K562 (cell line): ENCODE results near the gene JRKL. TPM values are rescaled to one million over a fixed set of nuclear protein-coding genes. Genes with fewer than 3 reads are reported as not detected.

ENCODE experiments used
- ASH1L ChIP-seq: fragments of 450-650 bp; IDR thresholded peaks from 2 replicates; pipeline ENCODE4 v1.6.1; 2018; ENCODE audit warnings: borderline replicate concordance, mild to moderate bottlenecking, low read depth; ENCODE audit not compliant: partially characterized antibody
- FOXJ2 ChIP-seq: fragments of 200-800 bp; sonication (Bioruptor generic); IDR thresholded peaks from 2 replicates; pipeline ENCODE4 v1.6.1; 2016; ENCODE audit warnings: missing genetic modification characterization, missing compliant biosample characterization
- FOXK1 ChIP-seq: sonication (generic); formaldehyde crosslinking; IDR thresholded peaks from 2 replicates; pipeline ENCODE4 v1.8.0; 2022; ENCODE audit warnings: missing genetic modification reagents, mild to moderate bottlenecking, borderline replicate concordance
- MAFF ChIP-seq: IDR thresholded peaks from 2 replicates; pipeline ENCODE4 v1.6.1; 2012; ENCODE audit warnings: low read length, improper control_type of control experiment
- SLC30A9 ChIP-seq: fragments of 250-450 bp; sonication (Bioruptor Pico); IDR thresholded peaks from 2 replicates; pipeline ENCODE4 v1.8.0; 2022; ENCODE audit warnings: mild to moderate bottlenecking, moderate library complexity
- ZNF586 ChIP-seq: fragments of 450-650 bp; formaldehyde crosslinking; conservative IDR thresholded peaks from 2 replicates; pipeline ENCODE4 v1.4.0; 2020; ENCODE audit warnings: mild to moderate bottlenecking, moderate library complexity
- ZNF77 ChIP-seq: fragments of 250-450 bp; sonication (Bioruptor Pico); IDR thresholded peaks from 2 replicates; pipeline ENCODE4 v1.5.0; 2020
- polyA plus RNA-seq, 8 experiments: library from polyadenylated mRNA; depleted of rRNA in 4 of 8; stranded (reverse) in 5 of 8; unstranded in 3 of 8; fragments of >200 nt; fragmentation: Nextera tagmentation in 2 of 8; fragmentation: Illumina TruSeq in 1 of 8; extraction: Ambion mirVana in 2 of 8; extraction: Trizol in 1 of 8; gene quantifications; 2 replicates each; pipeline versions ENCODE4 v1.2.1 to v1.2.3, GENCODE V29; 2011 to 2014; ENCODE audit warnings: inconsistent platforms in 1 of 8, missing spikeins in 1 of 8
- total RNA-seq, 7 experiments: library from RNA; depleted of rRNA in 6 of 7; stranded (reverse); fragments of >200 nt in 6 of 7; fragmentation: Illumina TruSeq in 2 of 7; extraction: Trizol in 2 of 7; gene quantifications; 2 replicates each; pipeline versions ENCODE4 v1.2.1 to v1.2.3, GENCODE V29; 2011 to 2021; ENCODE audit warnings: low replicate concordance in 1 of 7
- TF ChIP-seq, protein P1 (sequence below), 2 experiments: fragments of 450-650 bp; formaldehyde crosslinking in 1 of 2; IDR thresholded peaks; 2 replicates each; pipeline versions ENCODE4 v1.4.0 to v1.6.1; 2014 to 2020; ENCODE audit warnings: mild to moderate bottlenecking in 2 of 2, borderline replicate concordance in 1 of 2, low read depth in 1 of 2
- TF ChIP-seq, protein P2 (sequence below): IDR thresholded peaks from 2 replicates; pipeline ENCODE4 v1.6.1; 2011; ENCODE audit warnings: borderline replicate concordance, low read depth, mild to moderate bottlenecking, moderate library complexity, low read length; ENCODE audit not compliant: insufficient read depth, poor library complexity, severe bottlenecking
- TF ChIP-seq, protein P3 (sequence below): fragments of 250-450 bp; sonication (Bioruptor Pico); IDR thresholded peaks from 2 replicates; pipeline ENCODE4 v1.8.0; 2022; ENCODE audit warnings: inconsistent platforms
- TF ChIP-seq, protein P4 (sequence below): IDR thresholded peaks from 2 replicates; pipeline ENCODE4 v1.6.1; 2016; ENCODE audit warnings: missing genetic modification characterization, missing compliant biosample characterization

JRKL gene
- total and polyA plus RNA-seq, 9 of the 15 experiments (the other 6 are each of a cell fraction or from before 2014, with no cell fraction given) = 4.5 to 14.8 (median 8.5) TPM

DNA sequence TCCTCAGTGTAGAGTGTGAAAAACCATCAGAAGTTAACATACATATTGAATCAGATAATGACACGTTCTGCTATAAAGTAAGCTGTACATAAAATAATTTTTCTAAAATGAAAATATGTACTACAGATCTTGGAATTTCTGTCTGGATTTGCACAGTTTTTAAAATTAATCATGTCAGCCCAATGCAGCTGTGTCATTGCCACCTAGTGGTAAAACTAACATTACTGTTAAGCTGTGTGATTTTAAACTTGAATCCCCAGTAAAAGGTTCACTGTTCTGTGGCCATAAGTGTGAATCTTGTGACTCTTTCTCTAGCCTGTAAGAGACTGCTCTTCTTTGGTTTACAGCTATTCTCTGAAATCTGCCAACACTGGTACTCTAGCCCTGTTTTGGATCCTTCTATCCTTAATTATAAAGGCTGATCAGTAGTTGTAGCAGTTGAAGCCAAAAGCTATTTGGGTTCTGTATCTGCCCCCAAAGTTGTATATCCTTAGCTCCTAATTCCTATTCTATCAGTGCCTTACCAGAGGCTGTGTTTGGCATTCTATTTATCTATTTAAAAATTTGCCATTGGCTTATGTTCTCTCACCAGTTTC is 4.0 kb downstream of the JRKL start (continued):
- TF ChIP-seq, protein P1, sequence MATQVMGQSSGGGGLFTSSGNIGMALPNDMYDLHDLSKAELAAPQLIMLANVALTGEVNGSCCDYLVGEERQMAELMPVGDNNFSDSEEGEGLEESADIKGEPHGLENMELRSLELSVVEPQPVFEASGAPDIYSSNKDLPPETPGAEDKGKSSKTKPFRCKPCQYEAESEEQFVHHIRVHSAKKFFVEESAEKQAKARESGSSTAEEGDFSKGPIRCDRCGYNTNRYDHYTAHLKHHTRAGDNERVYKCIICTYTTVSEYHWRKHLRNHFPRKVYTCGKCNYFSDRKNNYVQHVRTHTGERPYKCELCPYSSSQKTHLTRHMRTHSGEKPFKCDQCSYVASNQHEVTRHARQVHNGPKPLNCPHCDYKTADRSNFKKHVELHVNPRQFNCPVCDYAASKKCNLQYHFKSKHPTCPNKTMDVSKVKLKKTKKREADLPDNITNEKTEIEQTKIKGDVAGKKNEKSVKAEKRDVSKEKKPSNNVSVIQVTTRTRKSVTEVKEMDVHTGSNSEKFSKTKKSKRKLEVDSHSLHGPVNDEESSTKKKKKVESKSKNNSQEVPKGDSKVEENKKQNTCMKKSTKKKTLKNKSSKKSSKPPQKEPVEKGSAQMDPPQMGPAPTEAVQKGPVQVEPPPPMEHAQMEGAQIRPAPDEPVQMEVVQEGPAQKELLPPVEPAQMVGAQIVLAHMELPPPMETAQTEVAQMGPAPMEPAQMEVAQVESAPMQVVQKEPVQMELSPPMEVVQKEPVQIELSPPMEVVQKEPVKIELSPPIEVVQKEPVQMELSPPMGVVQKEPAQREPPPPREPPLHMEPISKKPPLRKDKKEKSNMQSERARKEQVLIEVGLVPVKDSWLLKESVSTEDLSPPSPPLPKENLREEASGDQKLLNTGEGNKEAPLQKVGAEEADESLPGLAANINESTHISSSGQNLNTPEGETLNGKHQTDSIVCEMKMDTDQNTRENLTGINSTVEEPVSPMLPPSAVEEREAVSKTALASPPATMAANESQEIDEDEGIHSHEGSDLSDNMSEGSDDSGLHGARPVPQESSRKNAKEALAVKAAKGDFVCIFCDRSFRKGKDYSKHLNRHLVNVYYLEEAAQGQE (IDR thresholded peaks at IDR 0.05; ENCODE audit: borderline replicate concordance) = peak; percentile 26; the same call in 1 of the 2 replicates
- TF ChIP-seq, protein P1 (CRISPR knock-in tag; IDR thresholded peaks at IDR 0.05; ENCODE audit: low read depth) = no peak
- TF ChIP-seq SLC30A9 (CRISPR knock-in tag) (no peak), ZNF586 (CRISPR knock-in tag) (no peak), MAFF (peak; percentile 19; the same call in 1 of the 2 replicates), FOXK1 (CRISPR knock-in tag) (no peak), ASH1L (peak; percentile 0), FOXJ2 (tag) (no peak), ZNF77 (no peak)
- TF ChIP-seq, protein P2, sequence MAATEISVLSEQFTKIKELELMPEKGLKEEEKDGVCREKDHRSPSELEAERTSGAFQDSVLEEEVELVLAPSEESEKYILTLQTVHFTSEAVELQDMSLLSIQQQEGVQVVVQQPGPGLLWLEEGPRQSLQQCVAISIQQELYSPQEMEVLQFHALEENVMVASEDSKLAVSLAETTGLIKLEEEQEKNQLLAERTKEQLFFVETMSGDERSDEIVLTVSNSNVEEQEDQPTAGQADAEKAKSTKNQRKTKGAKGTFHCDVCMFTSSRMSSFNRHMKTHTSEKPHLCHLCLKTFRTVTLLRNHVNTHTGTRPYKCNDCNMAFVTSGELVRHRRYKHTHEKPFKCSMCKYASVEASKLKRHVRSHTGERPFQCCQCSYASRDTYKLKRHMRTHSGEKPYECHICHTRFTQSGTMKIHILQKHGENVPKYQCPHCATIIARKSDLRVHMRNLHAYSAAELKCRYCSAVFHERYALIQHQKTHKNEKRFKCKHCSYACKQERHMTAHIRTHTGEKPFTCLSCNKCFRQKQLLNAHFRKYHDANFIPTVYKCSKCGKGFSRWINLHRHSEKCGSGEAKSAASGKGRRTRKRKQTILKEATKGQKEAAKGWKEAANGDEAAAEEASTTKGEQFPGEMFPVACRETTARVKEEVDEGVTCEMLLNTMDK = no peak
- TF ChIP-seq, protein P3, sequence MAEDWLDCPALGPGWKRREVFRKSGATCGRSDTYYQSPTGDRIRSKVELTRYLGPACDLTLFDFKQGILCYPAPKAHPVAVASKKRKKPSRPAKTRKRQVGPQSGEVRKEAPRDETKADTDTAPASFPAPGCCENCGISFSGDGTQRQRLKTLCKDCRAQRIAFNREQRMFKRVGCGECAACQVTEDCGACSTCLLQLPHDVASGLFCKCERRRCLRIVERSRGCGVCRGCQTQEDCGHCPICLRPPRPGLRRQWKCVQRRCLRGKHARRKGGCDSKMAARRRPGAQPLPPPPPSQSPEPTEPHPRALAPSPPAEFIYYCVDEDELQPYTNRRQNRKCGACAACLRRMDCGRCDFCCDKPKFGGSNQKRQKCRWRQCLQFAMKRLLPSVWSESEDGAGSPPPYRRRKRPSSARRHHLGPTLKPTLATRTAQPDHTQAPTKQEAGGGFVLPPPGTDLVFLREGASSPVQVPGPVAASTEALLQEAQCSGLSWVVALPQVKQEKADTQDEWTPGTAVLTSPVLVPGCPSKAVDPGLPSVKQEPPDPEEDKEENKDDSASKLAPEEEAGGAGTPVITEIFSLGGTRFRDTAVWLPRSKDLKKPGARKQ (CRISPR knock-in tag) = no peak
- TF ChIP-seq, protein P4, sequence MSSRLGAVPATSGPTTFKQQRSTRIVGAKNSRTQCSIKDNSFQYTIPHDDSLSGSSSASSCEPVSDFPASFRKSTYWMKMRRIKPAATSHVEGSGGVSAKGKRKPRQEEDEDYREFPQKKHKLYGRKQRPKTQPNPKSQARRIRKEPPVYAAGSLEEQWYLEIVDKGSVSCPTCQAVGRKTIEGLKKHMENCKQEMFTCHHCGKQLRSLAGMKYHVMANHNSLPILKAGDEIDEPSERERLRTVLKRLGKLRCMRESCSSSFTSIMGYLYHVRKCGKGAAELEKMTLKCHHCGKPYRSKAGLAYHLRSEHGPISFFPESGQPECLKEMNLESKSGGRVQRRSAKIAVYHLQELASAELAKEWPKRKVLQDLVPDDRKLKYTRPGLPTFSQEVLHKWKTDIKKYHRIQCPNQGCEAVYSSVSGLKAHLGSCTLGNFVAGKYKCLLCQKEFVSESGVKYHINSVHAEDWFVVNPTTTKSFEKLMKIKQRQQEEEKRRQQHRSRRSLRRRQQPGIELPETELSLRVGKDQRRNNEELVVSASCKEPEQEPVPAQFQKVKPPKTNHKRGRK (tag) = no peak
